ENCODE measurements around the gene PODXL2. TPM values are rescaled to one million over a fixed set of nuclear protein-coding genes. Genes with fewer than 3 reads are reported as not detected.

The PODXL2 gene
- total RNA-seq, 1 donor from 2014 or later = 14.5 TPM

- H3K9ac ChIP-seq (ENCODE audit: low read length) = peak overlapping the region; percentile 48
- H3K4me1 ChIP-seq (ENCODE audit: insufficient read depth, low read length) = peaks cover 30% of the 10 kb centered on the region
- no peaks in the 10 kb centered on the region for H4K20me1 ChIP-seq (ENCODE audit: insufficient read depth, low read length)
- H3K9me3 ChIP-seq (ENCODE audit: insufficient read depth, low read depth, low read length) = no peaks in the 10 kb centered on the region
- no peak for TF ChIP-seq CTCF (IDR thresholded peaks at IDR 0.05; ENCODE audit: insufficient read depth, low read depth, low read length)
- no peak for TF ChIP-seq EZH2 (IDR thresholded peaks at IDR 0.05; ENCODE audit: insufficient read depth, low read length)
- H3K79me2 ChIP-seq (ENCODE audit: insufficient read depth, low read length) = no peaks in the 10 kb centered on the region
- H3K27me3 Mint-ChIP-seq (ENCODE audit: low read depth, unreplicated experiment) = no peaks in the 10 kb centered on the region
- no peaks in the 10 kb centered on the region for H3K9me3 Mint-ChIP-seq (ENCODE audit: unreplicated experiment)
- DNase-seq (ENCODE audit: low read depth) (no peak), FAIRE-seq (no peak)
- H3K4me1 Mint-ChIP-seq (ENCODE audit: low read depth, unreplicated experiment) = peaks cover 7% of the 10 kb centered on the region
- H3K4me3 Mint-ChIP-seq (ENCODE audit: unreplicated experiment) = no peak overlapping the region
- no peak overlapping the region for H2AFZ ChIP-seq (ENCODE audit: low read depth, low read length)
- H3K27me3 ChIP-seq (ENCODE audit: insufficient read depth, low read length) = no peaks in the 10 kb centered on the region
- H3K27ac ChIP-seq (ENCODE audit: low read depth, low read length) = peak overlapping the region; percentile 2
- peak overlapping the region; percentile 41 for H3K27ac Mint-ChIP-seq (ENCODE audit: unreplicated experiment)
- no peaks in the 10 kb centered on the region for H3K36me3 ChIP-seq (ENCODE audit: insufficient read depth, low read length)
- peaks cover 12% of the 10 kb centered on the region for H3K36me3 Mint-ChIP-seq (ENCODE audit: low read depth, unreplicated experiment)
- no peak overlapping the region for H3K4me3 ChIP-seq (ENCODE audit: insufficient read depth, low read depth, low read length)
- H3K4me2 ChIP-seq (ENCODE audit: low read length) = peak overlapping the region; percentile 49
Measured at GRCh38 chr3:127698286-127698685, 69.3 kb downstream of the PODXL2 start.

- Mint-ChIP-seq H3K36me3 (ENCODE audit: low read depth, unreplicated experiment) (peaks cover 9% of the 10 kb centered on the region), H3K27ac (ENCODE audit: unreplicated experiment) (no peak overlapping the region), H3K9me3 (ENCODE audit: unreplicated experiment) (peaks cover 4% of the 10 kb centered on the region), H3K4me1 (ENCODE audit: low read depth, unreplicated experiment) (peaks cover 7% of the 10 kb centered on the region), H3K27me3 (ENCODE audit: low read depth, unreplicated experiment) (no peaks in the 10 kb centered on the region), H3K4me3 (ENCODE audit: unreplicated experiment) (no peak overlapping the region)
- no peak for DNase-seq (ENCODE audit: low read depth)
- Histone ChIP-seq H3K4me2 (ENCODE audit: low read length) (no peak overlapping the region), H3K4me1 (ENCODE audit: insufficient read depth, low read length) (peaks cover 30% of the 10 kb centered on the region), H3K27ac (ENCODE audit: low read depth, low read length) (no peak overlapping the region), H3K9me3 (ENCODE audit: insufficient read depth, low read depth, low read length) (no peaks in the 10 kb centered on the region), H2AFZ (ENCODE audit: low read depth, low read length) (no peak overlapping the region), H3K9ac (ENCODE audit: low read length) (no peak overlapping the region), H3K4me3 (ENCODE audit: insufficient read depth, low read depth, low read length) (no peak overlapping the region), H3K79me2 (ENCODE audit: insufficient read depth, low read length) (no peaks in the 10 kb centered on the region), H3K36me3 (ENCODE audit: insufficient read depth, low read length) (no peaks in the 10 kb centered on the region), H3K27me3 (ENCODE audit: insufficient read depth, low read length) (no peaks in the 10 kb centered on the region), H4K20me1 (ENCODE audit: insufficient read depth, low read length) (no peaks in the 10 kb centered on the region)
- no peak for TF ChIP-seq CTCF (IDR thresholded peaks at IDR 0.05; ENCODE audit: insufficient read depth, low read depth, low read length)
- no peak for TF ChIP-seq EZH2 (IDR thresholded peaks at IDR 0.05; ENCODE audit: insufficient read depth, low read length)
- no peak for FAIRE-seq
Measured at GRCh38 chr3:127698691-127699415, 69.9 kb downstream of the PODXL2 start.

Data from astrocyte (in vitro differentiated cells and primary cell).